ENCODE data around the gene TOP3B.

TOP3B gene

GRCh38 chr22:21961127-21961867, 21.3 kb downstream of the TOP3B start:
- no peak for DNase-seq

- no peak for DNase-seq
Measured at GRCh38 chr22:21960200-21961126, 22.1 kb downstream of the TOP3B start.

- no peak for DNase-seq
Measured at GRCh38 chr22:21959274-21960074, 23.1 kb downstream of the TOP3B start.

- no peak for DNase-seq
Measured at GRCh38 chr22:21958360-21959273, 24.0 kb downstream of the TOP3B start.

- peak; percentile 93 for DNase-seq
Measured at GRCh38 chr22:21952586-21953571, 29.7 kb downstream of the TOP3B start, which contains the start of gene PPM1F. PPM1F (minus strand) TSS chr22:21952848; CDS start chr22:21946048, 6,800 bp downstream.

- DNase-seq, result peak; percentile 75
Measured at GRCh38 chr22:21951931-21952465, 30.6 kb downstream of the TOP3B start.

GRCh38 chr22:21951062-21951461, 31.5 kb downstream of the TOP3B start:
- no peak for DNase-seq

GRCh38 chr22:21949948-21950347, 32.6 kb downstream of the TOP3B start:
- no peak for DNase-seq

GRCh38 chr22:21949569-21949918, 33.0 kb downstream of the TOP3B start:
- no peak for DNase-seq

- no peak for DNase-seq
Measured at GRCh38 chr22:21948824-21949568, 33.6 kb downstream of the TOP3B start.

- DNase-seq, result no peak
Measured at GRCh38 chr22:21948390-21948789, 34.2 kb downstream of the TOP3B start.

GRCh38 chr22:21947040-21948014, 35.3 kb downstream of the TOP3B start:
- no peak for DNase-seq

- DNase-seq, result no peak
Measured at GRCh38 chr22:21946262-21946925, 36.2 kb downstream of the TOP3B start.

GRCh38 chr22:21945453-21946261, 36.9 kb downstream of the TOP3B start:
- DNase-seq, result no peak

GRCh38 chr22:21944871-21945270, 37.7 kb downstream of the TOP3B start:
- DNase-seq, result no peak

GRCh38 chr22:21943571-21944448, 38.8 kb downstream of the TOP3B start:
- DNase-seq, result no peak

Data from right forelimb (tissue), 1 donor.